Measurements from ENCODE around the gene CARD9.

CARD9 gene

DNA sequence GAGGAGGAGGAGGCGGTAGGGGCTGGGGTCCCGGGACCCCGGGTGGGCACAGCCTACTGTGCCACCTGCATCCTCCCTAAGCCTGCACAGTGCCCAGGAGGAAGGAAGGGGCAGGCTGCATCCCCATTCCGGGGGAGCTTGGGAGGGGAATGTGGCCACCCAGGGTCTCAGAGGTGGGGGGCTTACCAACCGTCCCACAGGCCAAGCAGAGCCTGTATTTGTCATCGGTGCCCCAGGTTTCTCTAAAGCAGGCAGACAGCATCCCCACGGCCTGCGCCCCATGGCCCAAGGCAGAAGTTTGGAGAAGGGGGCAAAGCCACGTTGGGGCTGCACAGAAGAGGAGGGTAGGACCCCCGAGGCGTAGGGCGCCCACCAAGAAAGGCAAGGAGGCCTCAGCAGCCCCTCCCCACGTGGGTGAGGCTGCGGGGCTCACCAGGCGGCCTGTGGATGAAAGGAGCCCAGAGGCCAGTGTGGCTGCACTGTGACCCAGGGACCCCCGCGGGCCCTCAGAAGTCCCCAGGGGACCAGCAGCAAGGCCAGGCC, 46.6 kb downstream of the CARD9 start:
- Histone ChIP-seq H4K20me1 (ENCODE audit: insufficient read depth, low read length) (no peaks in the 10 kb centered on the region), H3F3A (ENCODE audit: insufficient read depth, low read length) (no peaks in the 10 kb centered on the region), H3K9me3 (ENCODE audit: low read length) (no peaks in the 10 kb centered on the region), H3K9me2 (ENCODE audit: low read depth, low read length) (no peaks in the 10 kb centered on the region), H3K27ac (ENCODE audit: low read depth, low read length, poor library complexity, severe bottlenecking) (no peak overlapping the region), H3K4me1 (ENCODE audit: insufficient read depth, low read length, severe bottlenecking) (no peaks in the 10 kb centered on the region), H3K27me3 (ENCODE audit: insufficient read depth, low read length) (peaks cover 6% of the 10 kb centered on the region; the same call in 1 of the 2 replicates), H3K4me2 (ENCODE audit: low read length) (no peak overlapping the region), H3K79me2 (ENCODE audit: insufficient read depth, low read length) (no peaks in the 10 kb centered on the region), H3K4me3 (ENCODE audit: low read depth, low read length, poor library complexity, severe bottlenecking) (no peak overlapping the region), H3K9ac (ENCODE audit: low read length) (no peak overlapping the region), H3K36me3 (ENCODE audit: insufficient read depth, low read length) (no peaks in the 10 kb centered on the region), H2AFZ (ENCODE audit: low read length) (no peak overlapping the region)
- TF ChIP-seq EZH2 (IDR thresholded peaks at IDR 0.05; ENCODE audit: borderline replicate concordance, low read length) = no peak
- TF ChIP-seq, protein P1, sequence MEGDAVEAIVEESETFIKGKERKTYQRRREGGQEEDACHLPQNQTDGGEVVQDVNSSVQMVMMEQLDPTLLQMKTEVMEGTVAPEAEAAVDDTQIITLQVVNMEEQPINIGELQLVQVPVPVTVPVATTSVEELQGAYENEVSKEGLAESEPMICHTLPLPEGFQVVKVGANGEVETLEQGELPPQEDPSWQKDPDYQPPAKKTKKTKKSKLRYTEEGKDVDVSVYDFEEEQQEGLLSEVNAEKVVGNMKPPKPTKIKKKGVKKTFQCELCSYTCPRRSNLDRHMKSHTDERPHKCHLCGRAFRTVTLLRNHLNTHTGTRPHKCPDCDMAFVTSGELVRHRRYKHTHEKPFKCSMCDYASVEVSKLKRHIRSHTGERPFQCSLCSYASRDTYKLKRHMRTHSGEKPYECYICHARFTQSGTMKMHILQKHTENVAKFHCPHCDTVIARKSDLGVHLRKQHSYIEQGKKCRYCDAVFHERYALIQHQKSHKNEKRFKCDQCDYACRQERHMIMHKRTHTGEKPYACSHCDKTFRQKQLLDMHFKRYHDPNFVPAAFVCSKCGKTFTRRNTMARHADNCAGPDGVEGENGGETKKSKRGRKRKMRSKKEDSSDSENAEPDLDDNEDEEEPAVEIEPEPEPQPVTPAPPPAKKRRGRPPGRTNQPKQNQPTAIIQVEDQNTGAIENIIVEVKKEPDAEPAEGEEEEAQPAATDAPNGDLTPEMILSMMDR (IDR thresholded peaks at IDR 0.05; ENCODE audit: low read length) = no peak

DNA sequence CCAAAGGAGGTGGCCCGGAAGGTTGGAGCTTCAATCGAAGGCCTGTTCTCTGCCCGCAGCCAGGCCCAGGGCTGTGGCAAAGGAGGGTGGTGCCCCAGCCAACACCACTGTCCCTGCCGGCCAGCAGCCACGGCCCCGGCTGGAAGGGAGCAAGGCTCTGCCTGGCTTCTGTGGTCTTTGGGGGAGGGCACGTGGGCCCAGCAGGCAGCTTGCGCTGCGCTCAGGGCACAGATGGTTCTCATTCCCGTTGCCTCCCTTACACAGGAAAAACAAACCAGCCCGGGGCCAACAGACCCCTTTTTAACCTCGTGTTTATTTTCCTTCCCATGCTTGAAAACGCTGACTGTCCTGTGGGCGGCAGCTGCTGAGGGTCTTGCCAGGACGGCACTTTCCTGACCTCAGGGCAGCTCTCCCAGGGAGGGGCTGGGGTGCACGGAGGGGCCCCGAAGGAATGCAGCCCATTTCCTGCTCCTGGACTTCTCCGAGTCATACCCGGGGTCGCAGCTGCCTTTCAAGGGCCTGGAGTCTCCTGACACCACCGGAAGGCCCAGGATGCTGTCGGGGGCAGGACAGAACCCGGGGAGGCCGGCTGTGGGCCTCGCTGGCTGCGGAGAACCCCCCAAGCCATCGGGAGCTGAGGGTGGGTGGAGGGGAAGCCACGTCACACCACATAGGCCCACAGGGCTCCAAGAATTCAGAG, 47.3 kb downstream of the CARD9 start:
- Histone ChIP-seq H3K9ac (ENCODE audit: low read length) (no peak overlapping the region), H3K27ac (ENCODE audit: low read depth, low read length, poor library complexity, severe bottlenecking) (no peak overlapping the region), H3F3A (ENCODE audit: insufficient read depth, low read length) (no peaks in the 10 kb centered on the region), H3K36me3 (ENCODE audit: insufficient read depth, low read length) (no peaks in the 10 kb centered on the region; the same call in 1 of the 2 replicates), H3K27me3 (ENCODE audit: insufficient read depth, low read length) (peaks cover 6% of the 10 kb centered on the region; the same call in 1 of the 2 replicates), H3K4me2 (ENCODE audit: low read length) (no peak overlapping the region), H3K9me2 (ENCODE audit: low read depth, low read length) (no peaks in the 10 kb centered on the region), H4K20me1 (ENCODE audit: insufficient read depth, low read length) (no peaks in the 10 kb centered on the region), H3K4me3 (ENCODE audit: low read depth, low read length, poor library complexity, severe bottlenecking) (no peak overlapping the region), H3K79me2 (ENCODE audit: insufficient read depth, low read length) (no peaks in the 10 kb centered on the region), H2AFZ (ENCODE audit: low read length) (no peak overlapping the region), H3K4me1 (ENCODE audit: insufficient read depth, low read length, severe bottlenecking) (no peaks in the 10 kb centered on the region), H3K9me3 (ENCODE audit: low read length) (no peaks in the 10 kb centered on the region)
- TF ChIP-seq, protein P1 (IDR thresholded peaks at IDR 0.05; ENCODE audit: low read length) = no peak
- no peak for TF ChIP-seq EZH2 (IDR thresholded peaks at IDR 0.05; ENCODE audit: borderline replicate concordance, low read length)

DNA sequence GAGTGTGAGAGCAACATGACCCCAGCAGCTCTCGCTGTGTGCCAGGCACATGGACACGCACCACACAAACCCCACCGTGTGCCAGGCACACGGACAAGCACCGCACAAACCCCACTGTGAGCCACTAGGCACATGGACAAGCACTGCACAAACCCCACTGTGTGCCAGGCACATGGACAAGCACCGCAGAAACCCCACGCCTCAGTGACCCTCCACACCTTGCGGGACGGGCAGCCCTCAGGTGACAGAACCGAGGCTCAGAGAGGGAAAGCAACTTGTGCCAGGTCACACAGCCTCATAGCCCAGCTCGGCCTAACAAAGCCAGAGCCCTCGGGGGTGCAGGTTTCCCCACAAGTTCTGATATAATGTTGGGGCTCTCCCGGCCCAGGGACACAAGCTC, 48.1 kb downstream of the CARD9 start:
- Histone ChIP-seq H2AFZ (ENCODE audit: low read length) (no peak overlapping the region), H3K9me3 (ENCODE audit: low read length) (no peaks in the 10 kb centered on the region), H3K4me1 (ENCODE audit: insufficient read depth, low read length, severe bottlenecking) (no peaks in the 10 kb centered on the region), H4K20me1 (ENCODE audit: insufficient read depth, low read length) (no peaks in the 10 kb centered on the region), H3F3A (ENCODE audit: insufficient read depth, low read length) (no peaks in the 10 kb centered on the region), H3K9me2 (ENCODE audit: low read depth, low read length) (no peaks in the 10 kb centered on the region), H3K9ac (ENCODE audit: low read length) (no peak overlapping the region), H3K36me3 (ENCODE audit: insufficient read depth, low read length) (no peaks in the 10 kb centered on the region; the same call in 1 of the 2 replicates), H3K27ac (ENCODE audit: low read depth, low read length, poor library complexity, severe bottlenecking) (no peak overlapping the region), H3K4me2 (ENCODE audit: low read length) (no peak overlapping the region), H3K4me3 (ENCODE audit: low read depth, low read length, poor library complexity, severe bottlenecking) (no peak overlapping the region), H3K27me3 (ENCODE audit: insufficient read depth, low read length) (peaks cover 6% of the 10 kb centered on the region; the same call in 1 of the 2 replicates), H3K79me2 (ENCODE audit: insufficient read depth, low read length) (no peaks in the 10 kb centered on the region)
- TF ChIP-seq, protein P1 (IDR thresholded peaks at IDR 0.05; ENCODE audit: low read length) = no peak
- TF ChIP-seq EZH2 (IDR thresholded peaks at IDR 0.05; ENCODE audit: borderline replicate concordance, low read length) = no peak

Measured in OCI-LY1 (cell line).